ENCODE results near the gene ZNF195. TPM values are rescaled to one million over a fixed set of nuclear protein-coding genes. Genes with fewer than 3 reads are reported as not detected.

ZNF195 gene
- total and polyA plus RNA-seq, 8 donors = 19.6 to 37.0 (median 34.2) TPM

DNA sequence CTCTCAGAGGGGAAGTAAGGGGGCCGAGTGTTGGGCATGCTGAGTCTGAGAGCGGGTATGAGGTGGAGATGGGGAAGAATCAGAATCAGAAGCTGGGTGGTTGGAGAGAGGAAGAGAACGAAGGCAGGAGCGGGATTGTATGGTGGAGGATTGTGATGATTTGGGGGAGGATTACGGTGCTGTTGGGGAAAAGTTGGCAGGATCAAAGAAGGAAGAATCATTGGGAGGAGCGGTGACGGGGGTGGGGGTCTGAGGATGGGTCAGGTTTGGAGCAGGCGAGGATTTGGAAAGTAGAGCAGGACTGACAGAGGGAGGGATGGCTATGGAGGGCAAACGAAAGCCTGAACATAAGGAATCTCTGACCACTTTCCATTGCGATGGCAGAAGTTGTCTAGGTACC lies 22.1 kb downstream of the ZNF195 start:
- Histone ChIP-seq H3K27ac (no peak overlapping the region), H3K4me1 (no peaks in the 10 kb centered on the region), H3K4me3 (no peak overlapping the region), H3K36me3 (peaks cover 0 to 48% of the 10 kb centered on the region in 2 donors), H3K9me3 (peaks cover 6 to 90% of the 10 kb centered on the region in 2 donors), H3K27me3 (no peaks in the 10 kb centered on the region)
- DNase-seq (no peak), ATAC-seq (no peak)
- intact Hi-C loops (cut with DNase I) = no loop called here
- TF ChIP-seq, protein P1, sequence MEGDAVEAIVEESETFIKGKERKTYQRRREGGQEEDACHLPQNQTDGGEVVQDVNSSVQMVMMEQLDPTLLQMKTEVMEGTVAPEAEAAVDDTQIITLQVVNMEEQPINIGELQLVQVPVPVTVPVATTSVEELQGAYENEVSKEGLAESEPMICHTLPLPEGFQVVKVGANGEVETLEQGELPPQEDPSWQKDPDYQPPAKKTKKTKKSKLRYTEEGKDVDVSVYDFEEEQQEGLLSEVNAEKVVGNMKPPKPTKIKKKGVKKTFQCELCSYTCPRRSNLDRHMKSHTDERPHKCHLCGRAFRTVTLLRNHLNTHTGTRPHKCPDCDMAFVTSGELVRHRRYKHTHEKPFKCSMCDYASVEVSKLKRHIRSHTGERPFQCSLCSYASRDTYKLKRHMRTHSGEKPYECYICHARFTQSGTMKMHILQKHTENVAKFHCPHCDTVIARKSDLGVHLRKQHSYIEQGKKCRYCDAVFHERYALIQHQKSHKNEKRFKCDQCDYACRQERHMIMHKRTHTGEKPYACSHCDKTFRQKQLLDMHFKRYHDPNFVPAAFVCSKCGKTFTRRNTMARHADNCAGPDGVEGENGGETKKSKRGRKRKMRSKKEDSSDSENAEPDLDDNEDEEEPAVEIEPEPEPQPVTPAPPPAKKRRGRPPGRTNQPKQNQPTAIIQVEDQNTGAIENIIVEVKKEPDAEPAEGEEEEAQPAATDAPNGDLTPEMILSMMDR (IDR thresholded peaks at IDR 0.05) = no peak

DNA sequence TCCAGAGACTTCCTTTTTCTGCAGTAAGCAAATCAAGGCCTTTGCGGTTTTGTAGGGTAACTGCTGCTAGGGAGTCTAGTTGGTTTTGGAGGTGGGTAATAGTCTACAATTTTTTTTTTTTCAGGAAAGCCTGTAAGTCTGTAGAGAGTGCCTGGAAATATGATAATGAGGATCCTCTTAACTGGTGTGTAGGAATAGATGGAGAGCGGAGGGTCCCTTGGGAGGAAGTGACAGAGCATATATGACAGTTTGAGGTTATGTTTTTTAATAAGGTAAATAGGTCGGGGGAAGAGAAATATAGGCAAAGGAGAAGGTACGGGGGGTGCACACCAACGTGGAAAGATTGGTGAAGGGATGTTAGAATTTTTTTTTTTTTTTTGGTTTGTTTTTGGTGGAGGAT lies 25.9 kb downstream of the ZNF195 start:
- no peak for ATAC-seq
- Histone ChIP-seq H3K9me3 (peaks cover 0 to 52% of the 10 kb centered on the region in 2 donors), H3K4me3 (no peak overlapping the region), H3K36me3 (peaks cover 0 to 10% of the 10 kb centered on the region in 2 donors), H3K27me3 (no peaks in the 10 kb centered on the region), H3K27ac (no peak overlapping the region), H3K4me1 (no peaks in the 10 kb centered on the region)
- DNase-seq = no peak
- TF ChIP-seq, protein P1 (IDR thresholded peaks at IDR 0.05) = no peak
- intact Hi-C loops (cut with DNase I) = no loop called here

DNA sequence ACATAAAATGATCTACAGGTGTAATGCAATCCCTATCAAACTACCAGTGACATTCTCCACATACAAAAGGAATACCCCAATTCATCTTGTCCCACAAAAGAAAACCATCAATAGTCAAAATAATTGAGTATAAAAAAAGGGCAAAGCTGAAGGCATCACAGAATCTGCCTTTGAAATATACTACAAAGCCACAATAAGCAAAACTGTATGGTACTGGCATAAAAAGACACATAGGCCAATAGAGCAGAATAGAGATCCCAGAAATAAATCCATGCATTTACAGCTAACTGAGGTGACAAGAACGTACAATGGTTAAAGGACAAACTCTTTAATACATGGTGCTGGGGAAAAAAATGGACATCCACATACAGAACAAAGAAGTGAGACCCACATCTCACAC lies 31.8 kb downstream of the ZNF195 start:
- TF ChIP-seq, protein P1 (IDR thresholded peaks at IDR 0.05) = no peak
- Histone ChIP-seq H3K4me1 (no peaks in the 10 kb centered on the region), H3K4me3 (no peak overlapping the region), H3K27ac (no peak overlapping the region), H3K36me3 (no peaks in the 10 kb centered on the region), H3K9me3 (peaks cover 0 to 12% of the 10 kb centered on the region in 2 donors), H3K27me3 (peaks cover 9 to 29% of the 10 kb centered on the region in 2 donors)
- DNase-seq (no peak), ATAC-seq (no peak)
- intact Hi-C loops (cut with DNase I) = no loop called here

DNA sequence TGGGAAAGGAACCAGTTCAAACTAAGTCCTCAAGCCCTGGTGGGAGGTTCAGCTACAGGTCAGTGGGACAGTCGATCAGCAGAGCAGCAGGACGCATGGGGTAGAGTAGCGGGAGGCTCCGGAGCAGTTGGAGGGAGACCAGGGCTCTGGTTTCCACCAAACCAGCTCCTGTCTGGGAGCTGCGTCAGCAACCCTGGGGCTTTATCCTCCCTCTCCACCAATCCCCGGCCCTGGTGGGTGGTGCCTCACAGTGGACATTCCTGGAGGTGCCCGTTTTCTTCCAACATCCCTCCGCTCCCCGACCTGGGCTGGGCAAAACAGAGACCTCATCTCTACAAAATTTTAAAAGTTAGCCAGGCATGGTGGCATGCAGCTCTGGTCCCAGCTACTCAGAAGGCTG lies 32.4 kb downstream of the ZNF195 start:
- no peak for DNase-seq
- TF ChIP-seq, protein P1 (IDR thresholded peaks at IDR 0.05) = no peak
- no peaks in the 10 kb centered on the region for H3K36me3 ChIP-seq
- peaks cover 9 to 34% of the 10 kb centered on the region in 2 donors for H3K27me3 ChIP-seq
- intact Hi-C loops (cut with DNase I) = no loop called here
- H3K27ac ChIP-seq = no peak overlapping the region
- no peak overlapping the region for H3K4me3 ChIP-seq
- peaks cover 0 to 12% of the 10 kb centered on the region in 2 donors for H3K9me3 ChIP-seq
- no peak for ATAC-seq
- H3K4me1 ChIP-seq = no peaks in the 10 kb centered on the region

DNA sequence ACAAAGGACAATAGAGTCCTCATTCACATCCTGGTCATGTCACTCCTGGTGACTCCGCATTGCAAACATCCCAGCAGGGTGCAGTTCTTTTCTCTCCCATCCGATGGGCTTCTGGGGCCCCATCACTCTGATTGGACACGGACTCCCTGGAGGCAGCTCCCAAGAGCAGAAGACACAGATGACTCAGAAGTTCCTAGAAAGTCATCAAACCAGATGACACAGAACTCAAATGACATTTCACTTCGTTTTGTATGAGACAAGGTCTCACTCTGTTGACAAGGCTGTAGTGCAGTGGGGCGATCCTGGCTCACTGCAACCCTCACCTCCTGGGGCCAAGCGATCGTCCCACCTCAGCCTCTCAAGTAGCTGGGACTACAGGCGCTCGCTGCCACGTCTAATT lies 33.2 kb downstream of the ZNF195 start:
- no peaks in the 10 kb centered on the region for H3K36me3 ChIP-seq
- H3K4me3 ChIP-seq = no peak overlapping the region

More for the DNA sequence above, 33.2 kb downstream of the ZNF195 start:
- Histone ChIP-seq H3K27me3 (peaks cover 9 to 41% of the 10 kb centered on the region in 2 donors), H3K9me3 (peaks cover 0 to 12% of the 10 kb centered on the region in 2 donors), H3K4me1 (no peaks in the 10 kb centered on the region), H3K27ac (no peak overlapping the region)
- intact Hi-C loops (cut with DNase I) = no loop called here
- no peak for DNase-seq
- TF ChIP-seq, protein P1 (IDR thresholded peaks at IDR 0.05) = no peak
- no peak for ATAC-seq

All from left lung (tissue), 10 donors.